Peyer's patch (tissue), 4 donors: ENCODE results near the gene CDK7. TPM values are rescaled to one million over a fixed set of nuclear protein-coding genes. Genes with fewer than 3 reads are reported as not detected.

Experiments used
- DNase-seq, 3 donors: peaks; one replicate each; pipeline ENCODE4 v3.0.0-alpha.2; 2017 to 2019
- H3K27ac ChIP-seq, 4 donors: fragments of 200-600 bp; sonication (generic); one replicate each; pipeline ENCODE4 v1.5.1; 2016 to 2019
- H3K27me3 ChIP-seq, 2 donors: fragments of 200-600 bp; sonication (generic); one replicate each; pipeline ENCODE4 v1.5.1; 2019
- H3K36me3 ChIP-seq, 3 donors: fragments of 200-600 bp; sonication (generic); one replicate each; pipeline ENCODE4 v1.5.1; 2016 to 2019
- H3K4me1 ChIP-seq, 4 donors: fragments of 200-600 bp; sonication (generic); one replicate each; pipeline ENCODE4 v1.5.1; 2016 to 2019
- H3K4me3 ChIP-seq, 4 donors: fragments of 200-600 bp; sonication (generic); 1 replicate in 3 of 4; 2 replicates in 1 of 4; pipeline ENCODE4 v1.5.1; 2016 to 2019; ENCODE audit warnings: mild to moderate bottlenecking in 1 of 4
- H3K9me3 ChIP-seq, 4 donors: fragments of 200-600 bp; sonication (generic); one replicate each; pipeline ENCODE4 v1.5.1; 2016 to 2019; ENCODE audit warnings: mild to moderate bottlenecking in 1 of 4
- POLR2A ChIP-seq, 2 donors: fragments of 450-650 bp; IDR thresholded peaks; one replicate each; pipeline ENCODE4 v1.5.1; 2017; ENCODE audit warnings: antibody characterized with exemption in 2 of 2, mild to moderate bottlenecking in 2 of 2, moderate library complexity in 2 of 2
- total RNA-seq, 4 donors: library from RNA; depleted of rRNA; stranded (reverse); fragments of >200 nt; gene quantifications; one replicate each; pipeline ENCODE4 v1.1.0, GENCODE V29; 2016
- TF ChIP-seq, protein P1 (sequence below), 6 experiments: fragments of 450-650 bp in 4 of 6; fragments of 200-600 bp in 2 of 6; sonication (generic) in 1 of 6; IDR thresholded peaks; one replicate each; pipeline ENCODE4 v1.5.1; 2017 to 2019; ENCODE audit warnings: antibody characterized with exemption in 6 of 6, mild to moderate bottlenecking in 3 of 6, moderate library complexity in 1 of 6

CDK7 gene
- total RNA-seq, 4 donors from 2014 or later, result 8.2 to 56.0 (median 25.1) TPM

DNA sequence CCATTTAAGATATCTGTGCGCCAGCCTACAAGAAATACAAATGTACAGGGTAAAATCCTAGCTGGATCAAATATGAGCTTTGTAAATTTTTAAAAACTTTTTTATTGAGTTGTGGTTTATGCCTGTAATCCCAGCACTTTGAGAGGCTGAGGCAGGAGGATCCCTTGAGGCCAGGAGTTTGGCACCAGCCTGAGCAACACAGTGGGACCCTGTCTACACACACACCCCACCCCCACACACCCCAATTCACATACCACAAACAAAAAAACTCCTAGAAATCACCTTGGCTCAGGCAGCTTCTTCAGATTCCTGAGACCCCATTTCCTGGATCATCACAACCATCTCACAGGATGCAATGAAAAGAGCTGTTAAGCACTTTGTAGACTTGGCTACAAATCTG lies 46.4 kb downstream of the CDK7 start:
- Histone ChIP-seq H3K36me3 (peaks cover 0 to 92% (median 0%) of the 10 kb centered on the region in 3 donors), H3K27ac (no peak overlapping the region), H3K4me3 (no peak overlapping the region), H3K9me3 (no peaks in the 10 kb centered on the region), H3K4me1 (no peaks in the 10 kb centered on the region), H3K27me3 (no peaks in the 10 kb centered on the region)
- DNase-seq, result no peak
- TF ChIP-seq, protein P1, sequence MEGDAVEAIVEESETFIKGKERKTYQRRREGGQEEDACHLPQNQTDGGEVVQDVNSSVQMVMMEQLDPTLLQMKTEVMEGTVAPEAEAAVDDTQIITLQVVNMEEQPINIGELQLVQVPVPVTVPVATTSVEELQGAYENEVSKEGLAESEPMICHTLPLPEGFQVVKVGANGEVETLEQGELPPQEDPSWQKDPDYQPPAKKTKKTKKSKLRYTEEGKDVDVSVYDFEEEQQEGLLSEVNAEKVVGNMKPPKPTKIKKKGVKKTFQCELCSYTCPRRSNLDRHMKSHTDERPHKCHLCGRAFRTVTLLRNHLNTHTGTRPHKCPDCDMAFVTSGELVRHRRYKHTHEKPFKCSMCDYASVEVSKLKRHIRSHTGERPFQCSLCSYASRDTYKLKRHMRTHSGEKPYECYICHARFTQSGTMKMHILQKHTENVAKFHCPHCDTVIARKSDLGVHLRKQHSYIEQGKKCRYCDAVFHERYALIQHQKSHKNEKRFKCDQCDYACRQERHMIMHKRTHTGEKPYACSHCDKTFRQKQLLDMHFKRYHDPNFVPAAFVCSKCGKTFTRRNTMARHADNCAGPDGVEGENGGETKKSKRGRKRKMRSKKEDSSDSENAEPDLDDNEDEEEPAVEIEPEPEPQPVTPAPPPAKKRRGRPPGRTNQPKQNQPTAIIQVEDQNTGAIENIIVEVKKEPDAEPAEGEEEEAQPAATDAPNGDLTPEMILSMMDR (IDR thresholded peaks at IDR 0.05), result no peak
- TF ChIP-seq POLR2A (IDR thresholded peaks at IDR 0.05), result no peak

DNA sequence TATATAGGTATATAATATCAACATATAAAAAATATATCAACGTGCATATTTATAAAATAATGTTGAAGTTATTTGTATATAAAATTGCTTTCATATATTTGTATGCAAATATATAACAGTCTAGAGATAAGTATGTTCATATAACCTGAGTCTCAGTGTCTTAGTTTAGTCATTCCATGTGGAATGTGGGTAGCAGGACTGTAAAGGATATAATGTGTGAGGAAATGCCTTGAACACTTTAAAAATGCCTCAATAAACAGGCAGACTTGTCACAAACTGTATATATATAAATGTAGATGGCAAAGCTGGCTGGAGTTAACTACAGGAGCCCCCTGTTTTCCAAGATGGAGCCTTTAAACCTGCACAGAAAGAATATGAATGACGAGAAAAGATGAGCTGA lies 49.5 kb downstream of the CDK7 start:
- Histone ChIP-seq H3K27ac (no peak overlapping the region), H3K36me3 (peaks cover 0 to 65% (median 0%) of the 10 kb centered on the region in 3 donors), H3K4me3 (no peak overlapping the region), H3K27me3 (no peaks in the 10 kb centered on the region), H3K4me1 (no peaks in the 10 kb centered on the region), H3K9me3 (no peaks in the 10 kb centered on the region)
- TF ChIP-seq, protein P1 (IDR thresholded peaks at IDR 0.05), result no peak
- no peak for TF ChIP-seq POLR2A (IDR thresholded peaks at IDR 0.05)
- DNase-seq, result no peak

DNA sequence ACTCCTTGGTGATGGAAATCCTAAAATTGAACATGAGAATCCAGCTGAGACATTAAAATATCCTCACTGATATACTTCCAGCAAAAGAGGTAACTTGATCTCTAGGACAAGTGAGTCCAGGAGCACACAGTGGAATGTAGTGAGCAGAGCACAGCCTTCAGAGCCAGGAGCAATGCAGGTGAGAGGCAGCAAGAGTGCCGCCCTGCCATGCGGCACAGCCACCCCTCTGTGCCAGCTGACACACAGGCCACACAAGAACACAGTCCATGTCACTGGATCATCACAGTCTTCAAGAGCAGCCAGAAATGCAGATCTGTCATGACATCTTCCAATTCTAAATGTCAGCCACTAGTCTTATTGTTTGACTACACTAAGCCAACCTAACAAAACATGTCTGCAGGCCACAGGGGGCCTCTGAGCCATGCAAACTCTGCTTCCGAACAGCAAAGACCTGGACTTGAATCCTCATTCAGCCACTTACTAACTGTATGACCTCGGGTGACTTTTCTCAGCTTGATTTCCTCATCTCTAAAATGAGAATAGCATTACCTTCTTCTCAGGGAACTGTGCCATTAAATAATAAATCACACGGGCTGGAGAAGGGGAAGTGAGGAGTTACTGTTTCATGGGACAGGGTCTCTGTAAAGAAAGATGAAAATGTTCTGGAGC lies 50.9 kb downstream of the CDK7 start:
- DNase-seq, result no peak
- no peak for TF ChIP-seq POLR2A (IDR thresholded peaks at IDR 0.05)
- TF ChIP-seq, protein P1 (IDR thresholded peaks at IDR 0.05), result no peak
- H3K4me1 ChIP-seq, result no peaks in the 10 kb centered on the region
- no peaks in the 10 kb centered on the region for H3K9me3 ChIP-seq
- no peak overlapping the region for H3K27ac ChIP-seq
- peaks cover 0 to 51% (median 0%) of the 10 kb centered on the region in 3 donors for H3K36me3 ChIP-seq
- no peak overlapping the region for H3K4me3 ChIP-seq
- no peaks in the 10 kb centered on the region for H3K27me3 ChIP-seq

DNA sequence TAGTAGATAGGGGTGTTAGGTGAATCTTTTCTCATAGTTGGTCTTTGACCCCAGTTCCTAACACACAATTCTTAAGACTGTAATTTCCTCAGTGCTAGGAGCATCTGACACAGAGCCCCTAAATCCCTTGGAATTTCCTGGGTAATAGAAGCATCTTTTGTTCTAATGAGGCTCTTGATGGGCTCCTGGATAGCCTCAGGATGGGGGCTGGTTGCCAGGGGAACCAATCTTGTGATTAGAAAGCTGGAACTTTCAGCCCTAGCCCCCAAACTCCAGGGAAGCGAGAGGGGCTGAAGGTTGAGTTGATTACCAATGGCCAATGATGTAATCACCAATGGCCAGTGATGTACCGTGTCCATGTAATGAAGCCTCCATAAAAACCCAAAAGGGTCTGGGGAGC lies 53.4 kb downstream of the CDK7 start:
- peaks cover 0 to 40% (median 0%) of the 10 kb centered on the region in 3 donors for H3K36me3 ChIP-seq
- no peaks in the 10 kb centered on the region for H3K9me3 ChIP-seq

DNA sequence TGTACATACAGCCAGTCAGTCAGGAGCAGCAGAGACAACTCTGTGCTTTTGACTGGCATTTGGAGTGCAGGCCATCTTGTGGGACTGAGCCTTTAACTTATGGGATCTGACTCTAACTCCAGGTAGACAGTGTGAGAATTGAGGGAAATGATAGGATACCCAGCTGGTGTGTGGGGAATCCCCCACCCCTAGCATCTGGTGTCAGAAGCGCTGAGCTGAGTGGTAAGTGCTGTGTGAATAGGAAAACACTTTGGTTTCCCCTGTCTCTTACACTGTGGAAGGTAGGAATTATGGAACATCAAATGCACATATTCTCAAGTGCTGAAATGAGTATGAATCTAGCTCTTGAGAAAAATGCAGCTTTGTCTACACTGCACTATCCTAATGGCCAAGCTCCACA lies 54.0 kb downstream of the CDK7 start:
- no peaks in the 10 kb centered on the region for H3K4me1 ChIP-seq
- TF ChIP-seq, protein P1 (IDR thresholded peaks at IDR 0.05), result no peak
- no peak for TF ChIP-seq POLR2A (IDR thresholded peaks at IDR 0.05)
- H3K27ac ChIP-seq, result no peak overlapping the region
- no peaks in the 10 kb centered on the region for H3K27me3 ChIP-seq
- H3K9me3 ChIP-seq, result no peaks in the 10 kb centered on the region
- H3K36me3 ChIP-seq, result peaks cover 0 to 38% (median 0%) of the 10 kb centered on the region in 3 donors
- no peak overlapping the region for H3K4me3 ChIP-seq
- DNase-seq, result no peak

More for the DNA sequence above, 53.4 kb downstream of the CDK7 start:
- Histone ChIP-seq H3K4me1 (no peaks in the 10 kb centered on the region), H3K27me3 (no peaks in the 10 kb centered on the region), H3K27ac (no peak overlapping the region), H3K4me3 (no peak overlapping the region)
- TF ChIP-seq POLR2A (IDR thresholded peaks at IDR 0.05), result no peak
- TF ChIP-seq, protein P1 (IDR thresholded peaks at IDR 0.05), result no peak
- DNase-seq, result no peak
